Measurements from ENCODE around the gene NEXMIF.

DNA sequence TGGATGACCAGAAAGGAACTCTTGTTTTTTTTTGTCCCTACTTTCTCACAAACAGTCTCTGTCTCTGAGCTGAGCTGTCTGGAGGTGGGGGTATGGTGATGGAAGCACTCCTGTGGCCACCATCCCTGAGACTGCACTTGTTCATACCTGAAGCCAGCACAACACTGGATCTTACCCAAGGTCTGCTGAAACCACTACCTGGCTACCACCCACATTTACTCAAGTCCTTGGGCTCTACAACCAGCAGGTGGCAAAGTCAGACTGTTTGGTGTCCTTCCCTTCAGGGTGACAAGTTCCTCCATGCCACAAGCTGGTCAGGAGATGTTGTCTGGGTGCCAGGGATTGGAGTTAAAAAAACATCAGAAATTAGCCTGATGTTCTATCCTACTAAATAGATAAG lies 89.7 kb downstream of the NEXMIF start:
- no peak for TF ChIP-seq YY1 (IDR thresholded peaks at IDR 0.05; ENCODE audit: insufficient read depth, insufficient read length)
- no peak for TF ChIP-seq ZNF274 (IDR thresholded peaks at IDR 0.05; ENCODE audit: low read depth, low read length)
- TF ChIP-seq SUZ12 (IDR thresholded peaks at IDR 0.05; ENCODE audit: extremely low read depth, insufficient read depth, insufficient read length) = no peak

Measured in NT2/D1 (cell line).